ENCODE measurements around the gene KCTD13.

Gene KCTD13

GRCh38 chr16:29921034-29921385 lies 5.0 kb downstream of the KCTD13 start:
- TF ChIP-seq, protein P1, sequence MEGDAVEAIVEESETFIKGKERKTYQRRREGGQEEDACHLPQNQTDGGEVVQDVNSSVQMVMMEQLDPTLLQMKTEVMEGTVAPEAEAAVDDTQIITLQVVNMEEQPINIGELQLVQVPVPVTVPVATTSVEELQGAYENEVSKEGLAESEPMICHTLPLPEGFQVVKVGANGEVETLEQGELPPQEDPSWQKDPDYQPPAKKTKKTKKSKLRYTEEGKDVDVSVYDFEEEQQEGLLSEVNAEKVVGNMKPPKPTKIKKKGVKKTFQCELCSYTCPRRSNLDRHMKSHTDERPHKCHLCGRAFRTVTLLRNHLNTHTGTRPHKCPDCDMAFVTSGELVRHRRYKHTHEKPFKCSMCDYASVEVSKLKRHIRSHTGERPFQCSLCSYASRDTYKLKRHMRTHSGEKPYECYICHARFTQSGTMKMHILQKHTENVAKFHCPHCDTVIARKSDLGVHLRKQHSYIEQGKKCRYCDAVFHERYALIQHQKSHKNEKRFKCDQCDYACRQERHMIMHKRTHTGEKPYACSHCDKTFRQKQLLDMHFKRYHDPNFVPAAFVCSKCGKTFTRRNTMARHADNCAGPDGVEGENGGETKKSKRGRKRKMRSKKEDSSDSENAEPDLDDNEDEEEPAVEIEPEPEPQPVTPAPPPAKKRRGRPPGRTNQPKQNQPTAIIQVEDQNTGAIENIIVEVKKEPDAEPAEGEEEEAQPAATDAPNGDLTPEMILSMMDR (IDR thresholded peaks at IDR 0.05; ENCODE audit: low read depth, low read length): no peak
- no peak for DNase-seq (ENCODE audit: extremely low read depth, low read depth)

GRCh38 chr16:29920288-29921033 lies 5.6 kb downstream of the KCTD13 start:
- TF ChIP-seq, protein P1 (IDR thresholded peaks at IDR 0.05; ENCODE audit: low read depth, low read length): no peak
- DNase-seq (ENCODE audit: extremely low read depth, low read depth): no peak

DNA sequence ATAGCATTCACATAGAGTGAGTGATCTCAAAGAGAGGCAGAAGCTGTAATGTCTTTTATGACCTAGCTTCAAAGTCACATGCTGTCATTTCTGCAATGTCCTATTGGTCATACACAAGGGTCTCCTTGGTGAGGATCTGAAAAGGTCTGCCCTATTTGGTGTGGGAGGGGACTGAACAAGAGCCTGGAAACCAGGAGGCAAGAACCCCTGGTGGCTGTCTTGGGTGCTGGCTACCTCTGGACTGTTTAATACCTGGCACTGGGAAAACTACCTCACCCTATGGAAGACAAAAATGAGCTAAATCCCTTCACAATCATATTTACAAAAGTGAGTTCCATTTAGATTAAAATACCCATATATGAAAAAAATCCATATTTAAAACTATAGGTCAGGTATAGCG lies 9.0 kb downstream of the KCTD13 start:
- DNase-seq (ENCODE audit: extremely low read depth, low read depth): no peak
- TF ChIP-seq, protein P1 (IDR thresholded peaks at IDR 0.05; ENCODE audit: low read depth, low read length): no peak

DNA sequence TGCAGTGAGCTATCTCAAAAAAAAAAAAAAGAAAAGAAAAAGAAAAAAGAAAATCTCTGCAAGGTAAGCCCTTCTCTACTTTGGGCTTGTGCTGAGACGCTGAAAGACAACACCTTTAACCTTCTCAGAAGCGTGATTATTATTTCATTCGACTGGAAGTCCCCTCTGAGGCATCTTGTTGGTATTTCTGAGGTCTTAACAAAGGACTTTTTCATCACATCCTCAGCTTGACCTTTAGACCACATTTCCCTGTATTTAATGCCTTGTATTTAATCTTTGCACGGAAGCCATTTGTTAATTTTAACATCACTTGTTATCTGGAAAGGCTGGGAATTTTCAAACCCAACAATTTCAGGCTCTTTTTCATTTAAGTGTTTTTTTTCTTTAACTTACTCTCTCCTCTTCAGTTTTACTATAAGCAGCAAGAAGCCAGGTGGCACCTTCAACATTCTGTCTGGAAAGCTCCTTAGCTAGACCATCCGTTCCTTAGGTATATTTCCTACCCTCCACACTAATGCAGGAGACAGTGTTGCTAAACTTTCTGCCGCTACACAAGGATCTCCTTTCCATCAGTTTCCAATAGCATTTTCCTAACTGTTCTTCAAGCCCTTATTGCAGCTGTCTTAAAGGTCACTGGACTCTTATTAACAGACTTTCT lies 10.3 kb downstream of the KCTD13 start:
- TF ChIP-seq, protein P1 (IDR thresholded peaks at IDR 0.05; ENCODE audit: low read depth, low read length): no peak
- DNase-seq (ENCODE audit: extremely low read depth, low read depth): no peak

DNA sequence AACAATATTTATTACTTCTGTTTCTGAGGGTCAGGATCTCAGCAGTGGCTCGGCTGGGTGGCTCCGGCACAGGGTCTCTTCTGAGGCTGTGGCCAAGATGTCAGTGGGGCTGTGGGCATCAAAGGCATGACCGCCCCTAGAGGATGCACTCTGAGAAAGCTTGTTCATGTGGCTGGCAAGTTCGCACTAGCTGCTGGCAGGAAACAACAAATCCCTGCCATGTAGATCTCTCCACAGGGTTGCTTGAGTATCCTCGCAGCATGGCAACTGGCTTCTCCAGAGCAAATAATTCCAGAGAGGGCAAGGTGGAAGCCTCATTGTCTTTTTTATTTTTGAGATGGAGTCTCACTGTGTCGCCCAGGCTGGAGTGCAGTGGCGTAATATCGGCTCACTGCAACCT lies 12.5 kb downstream of the KCTD13 start:
- TF ChIP-seq, protein P1 (IDR thresholded peaks at IDR 0.05; ENCODE audit: low read depth, low read length): no peak
- no peak for DNase-seq (ENCODE audit: extremely low read depth, low read depth)

- TF ChIP-seq, protein P1 (IDR thresholded peaks at IDR 0.05; ENCODE audit: low read depth, low read length): no peak
- DNase-seq (ENCODE audit: extremely low read depth, low read depth): no peak
These were observed 13.9 kb downstream of the KCTD13 start for GRCh38 chr16:29912087-29912486.

GRCh38 chr16:29911676-29912010 lies 14.4 kb downstream of the KCTD13 start:
- TF ChIP-seq, protein P1 (IDR thresholded peaks at IDR 0.05; ENCODE audit: low read depth, low read length): no peak
- DNase-seq (ENCODE audit: extremely low read depth, low read depth): no peak
